AG08395 (cell line): Measurements from ENCODE around the gene ISG20.
"Not testable (repeated sequence)": the region's sequence is repeated elsewhere in the genome, so short reads cannot be mapped to it uniquely, and the experiment has no call there.

Experiments
- DNase-seq: peaks from one replicate; pipeline ENCODE4 v3.0.0; 2012; ENCODE audit warnings: mixed read lengths, low spot score

ISG20 gene

DNA sequence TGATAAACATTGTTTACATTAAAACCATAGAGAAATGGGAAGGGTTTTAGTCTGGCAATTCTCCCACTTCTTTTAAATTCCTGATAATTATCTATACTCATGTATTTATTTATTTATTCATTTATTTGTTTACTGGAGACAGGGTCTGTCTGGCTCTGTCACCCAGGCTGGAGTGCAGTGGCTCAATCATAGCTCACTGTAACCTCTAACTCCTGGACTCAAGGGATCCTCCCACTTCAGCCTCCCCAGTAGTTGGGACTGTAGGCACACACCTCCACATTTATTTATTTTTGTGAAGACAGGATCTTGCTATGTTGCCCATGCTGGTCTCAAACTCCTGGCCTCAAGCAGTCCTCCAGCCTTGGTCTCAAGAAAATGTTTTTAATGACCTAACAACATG is 20.1 kb upstream of the ISG20 start:
- no peak for DNase-seq

DNA sequence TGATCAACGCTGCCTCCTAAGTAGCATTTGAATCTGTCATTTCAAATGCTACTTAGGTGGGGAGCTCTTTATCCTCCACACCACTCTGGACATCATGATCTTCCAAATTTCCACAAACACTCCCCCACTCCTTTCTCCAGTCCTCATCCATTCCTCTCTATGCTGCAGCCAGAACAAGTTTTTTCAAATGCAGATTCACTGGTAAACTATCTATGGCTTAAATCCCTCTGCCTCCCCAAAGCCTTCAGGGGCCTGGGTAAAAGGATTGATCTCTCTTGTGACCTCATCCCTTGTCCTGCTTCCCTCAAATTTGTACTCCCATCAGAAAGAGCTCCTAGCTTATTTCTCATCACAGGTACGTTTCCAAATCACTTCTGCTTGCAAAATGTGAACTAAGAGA is 19.0 kb upstream of the ISG20 start:
- no peak for DNase-seq

DNA sequence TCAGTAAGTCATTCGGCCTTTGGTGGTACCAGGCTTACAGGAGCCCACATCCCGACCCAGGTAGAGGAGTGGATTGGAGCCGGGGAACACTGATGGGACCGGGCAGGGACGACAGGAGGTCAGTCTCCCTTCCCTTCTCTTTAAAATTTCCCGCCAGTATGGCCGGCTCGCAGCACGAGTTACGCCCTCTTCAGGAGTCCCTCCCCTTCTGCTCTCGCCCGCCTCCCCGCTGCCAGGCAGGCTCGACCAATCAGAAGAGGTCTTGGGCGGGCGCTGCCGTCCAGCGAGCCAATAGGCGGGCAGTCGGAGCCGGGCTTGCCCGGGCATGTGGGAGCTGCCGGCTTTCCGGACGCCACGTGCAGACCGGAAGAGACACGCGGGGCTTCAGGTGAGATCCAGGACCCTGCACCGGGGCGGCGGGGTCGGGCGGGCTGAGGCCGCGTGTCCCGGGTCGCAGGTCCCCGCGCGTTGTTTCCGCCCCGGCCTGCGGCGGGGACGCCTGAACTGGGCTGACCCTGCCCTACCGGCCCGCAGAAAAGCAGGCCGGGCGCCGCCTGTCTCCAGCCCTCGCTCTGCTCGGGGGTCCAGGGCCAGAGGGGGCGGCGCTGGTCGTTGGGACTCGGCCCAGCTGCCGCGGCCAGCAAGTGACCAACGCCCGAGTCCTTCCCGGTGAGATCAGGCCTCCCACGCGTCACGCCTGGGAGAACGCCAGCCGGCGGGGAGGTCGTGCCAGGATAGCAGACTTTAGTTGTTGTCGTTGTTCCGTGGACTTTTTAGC is 17.6 kb upstream of the ISG20 start, which contains the start of gene AEN:
TSS of gene AEN (plus strand) at position 346 of the 778 bp plus-strand sequence. CDS start 4,870 bp downstream, outside the sequence.
- peak; percentile 99 for DNase-seq

DNA sequence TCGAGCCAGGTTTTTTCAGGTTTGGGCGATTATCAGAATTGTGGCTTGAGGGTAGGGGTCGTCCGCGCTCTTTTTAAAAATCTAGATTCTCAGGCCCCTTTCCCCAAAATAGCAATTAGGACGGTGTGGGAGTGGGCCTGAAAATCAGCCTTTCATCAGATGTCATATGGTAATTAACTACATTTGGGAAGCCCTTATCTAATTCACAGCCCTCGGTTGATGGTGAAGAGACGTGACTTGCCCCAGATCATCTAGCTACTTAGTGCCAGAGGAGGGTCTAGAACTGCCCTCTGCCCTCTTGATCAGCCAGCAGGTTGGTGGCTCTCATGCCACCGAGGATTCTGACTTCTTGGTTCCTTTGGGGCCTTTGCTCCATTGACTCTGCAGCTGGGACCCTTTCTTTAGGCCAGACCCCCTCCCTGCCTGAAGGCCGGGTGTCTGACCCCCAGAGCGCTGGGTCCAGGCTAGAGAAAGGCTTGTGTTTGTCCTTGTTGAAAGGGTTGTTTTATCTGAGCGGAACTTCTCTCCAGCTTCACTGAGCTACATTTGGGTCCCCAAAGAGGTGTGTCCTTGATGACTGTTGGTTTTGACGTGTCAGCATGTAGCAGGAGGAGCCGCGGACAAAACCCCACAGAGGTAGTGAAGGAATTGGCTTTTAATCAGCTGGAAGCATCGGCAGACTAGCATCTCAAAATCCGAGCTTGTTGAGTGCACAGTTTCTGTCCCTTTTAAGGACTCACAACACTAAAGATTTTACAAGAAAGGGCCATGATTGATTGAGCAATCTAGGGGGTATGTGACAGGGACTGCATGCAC is 16.8 kb upstream of the ISG20 start:
- DNase-seq: peak; percentile 52

DNA sequence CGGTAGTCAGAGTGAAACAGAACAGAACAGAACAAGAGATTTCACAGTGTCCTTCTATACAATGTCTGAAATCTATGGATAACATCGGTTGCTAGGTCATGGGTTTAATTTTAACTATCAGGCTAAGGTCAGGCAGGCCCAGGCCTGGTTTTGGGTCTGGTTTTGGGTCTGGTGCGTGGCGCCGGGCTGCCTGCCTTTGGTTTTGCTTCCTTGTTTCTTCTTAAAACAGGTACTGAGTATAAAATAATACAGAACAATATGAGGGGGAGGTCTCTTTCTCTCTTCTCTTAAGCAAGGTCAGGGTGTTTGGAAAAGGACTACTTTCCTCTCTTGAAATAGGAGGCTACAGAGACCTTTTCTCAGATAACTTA is 16.2 kb upstream of the ISG20 start:
- DNase-seq: no peak

DNA sequence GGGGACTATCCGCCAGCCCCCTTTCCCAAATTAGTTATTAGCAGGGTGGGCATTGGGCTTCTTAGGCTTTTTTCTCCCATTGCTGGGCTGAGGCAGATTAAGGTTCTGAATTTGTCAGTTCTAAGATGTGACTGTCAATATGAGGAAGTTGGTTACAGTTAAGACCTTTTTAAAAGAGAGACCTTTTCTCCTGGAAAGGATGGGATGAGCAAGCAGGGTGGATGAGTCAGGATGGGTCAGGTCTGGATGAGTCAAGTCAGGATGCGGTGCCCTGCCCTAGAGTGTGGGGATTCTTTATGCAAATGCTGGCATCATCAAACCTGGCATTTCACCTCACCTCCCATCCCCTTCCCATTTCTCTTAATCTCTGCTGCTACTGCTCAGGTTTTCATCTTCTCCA is 15.8 kb upstream of the ISG20 start:
- peak; percentile 91 for DNase-seq

DNA sequence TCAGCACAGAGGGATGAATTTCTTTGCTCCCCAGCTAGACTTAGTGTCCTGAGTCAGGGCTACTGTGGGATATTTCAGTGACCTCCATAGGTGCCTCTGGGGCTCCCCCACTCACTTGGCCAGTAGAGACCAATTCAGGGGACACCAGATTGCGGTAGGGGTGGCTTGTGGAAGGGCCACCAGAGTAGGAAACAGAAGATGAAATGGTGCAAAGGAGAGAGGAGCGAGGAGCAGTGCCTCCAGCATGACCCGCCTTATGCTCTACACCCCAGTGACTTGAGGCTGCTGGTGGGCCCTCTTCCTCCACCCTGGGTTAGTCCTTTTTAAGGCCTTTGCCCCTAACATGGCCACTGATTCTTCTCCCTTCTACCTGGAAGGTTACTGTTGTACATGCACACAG is 15.2 kb upstream of the ISG20 start:
- DNase-seq: no peak

DNA sequence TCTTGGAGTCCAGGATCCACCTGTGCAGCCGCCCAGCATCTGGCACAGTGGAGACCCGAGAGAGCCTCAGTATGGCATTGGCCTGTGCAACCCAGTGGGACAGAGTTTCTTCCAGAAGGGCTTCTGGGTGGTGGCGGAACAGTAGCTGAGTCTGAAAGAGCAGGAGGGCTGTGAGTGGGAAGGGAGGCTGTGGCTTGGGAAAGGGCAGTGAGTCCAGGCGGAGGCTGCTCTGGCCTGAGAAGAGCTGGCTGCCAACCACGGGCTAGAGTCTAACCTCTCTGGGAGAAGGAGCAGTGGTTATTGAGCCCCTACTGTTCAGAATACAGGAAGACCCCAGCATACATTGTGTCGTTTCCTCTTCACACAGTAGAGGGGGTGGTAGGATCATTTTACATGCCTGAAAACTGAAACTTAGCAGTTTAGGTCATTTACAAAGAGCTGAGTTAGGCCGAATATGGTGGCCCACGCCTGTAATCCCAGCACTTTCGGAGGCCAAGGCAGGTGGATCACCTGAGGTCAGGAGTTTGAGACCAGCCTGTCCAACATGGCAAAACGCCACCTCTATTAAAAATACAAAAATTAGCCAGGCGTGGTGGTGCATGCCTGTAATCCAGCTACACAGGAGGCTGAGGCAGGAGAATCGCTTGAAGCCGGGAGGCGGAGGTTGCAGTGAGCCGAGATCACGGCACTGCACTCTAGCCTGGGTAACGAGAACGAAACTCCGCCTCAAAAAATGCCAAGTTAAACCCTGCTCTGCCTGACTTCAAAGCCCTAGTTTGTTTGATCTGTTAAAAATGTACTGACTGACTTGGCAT is 14.5 kb upstream of the ISG20 start:
- DNase-seq: peak; percentile 39

DNA sequence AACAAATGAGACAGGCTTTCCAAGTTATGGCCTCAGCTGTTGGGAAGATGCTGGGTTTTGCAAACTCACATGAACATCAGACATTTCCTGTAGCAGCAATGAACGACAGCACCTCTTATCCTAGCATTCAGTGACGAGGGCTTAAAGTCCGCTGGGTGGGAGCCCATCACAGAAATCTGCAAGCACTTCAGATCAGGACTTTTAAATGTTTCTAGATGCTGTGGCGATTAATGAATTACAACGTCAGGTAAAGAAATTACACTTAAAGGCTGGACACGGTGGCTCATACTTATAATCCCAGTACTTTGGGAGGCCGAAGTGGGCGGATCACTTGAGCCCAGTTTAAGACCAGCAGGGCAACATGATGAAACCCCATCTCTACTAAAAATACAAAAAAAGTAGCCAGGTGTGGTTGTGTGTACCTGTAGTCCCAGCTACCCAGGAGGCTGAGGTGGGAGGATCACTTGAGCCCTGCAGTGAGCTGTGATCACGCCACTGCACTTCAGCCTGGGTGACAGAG is 13.8 kb upstream of the ISG20 start:
- no peak for DNase-seq

DNA sequence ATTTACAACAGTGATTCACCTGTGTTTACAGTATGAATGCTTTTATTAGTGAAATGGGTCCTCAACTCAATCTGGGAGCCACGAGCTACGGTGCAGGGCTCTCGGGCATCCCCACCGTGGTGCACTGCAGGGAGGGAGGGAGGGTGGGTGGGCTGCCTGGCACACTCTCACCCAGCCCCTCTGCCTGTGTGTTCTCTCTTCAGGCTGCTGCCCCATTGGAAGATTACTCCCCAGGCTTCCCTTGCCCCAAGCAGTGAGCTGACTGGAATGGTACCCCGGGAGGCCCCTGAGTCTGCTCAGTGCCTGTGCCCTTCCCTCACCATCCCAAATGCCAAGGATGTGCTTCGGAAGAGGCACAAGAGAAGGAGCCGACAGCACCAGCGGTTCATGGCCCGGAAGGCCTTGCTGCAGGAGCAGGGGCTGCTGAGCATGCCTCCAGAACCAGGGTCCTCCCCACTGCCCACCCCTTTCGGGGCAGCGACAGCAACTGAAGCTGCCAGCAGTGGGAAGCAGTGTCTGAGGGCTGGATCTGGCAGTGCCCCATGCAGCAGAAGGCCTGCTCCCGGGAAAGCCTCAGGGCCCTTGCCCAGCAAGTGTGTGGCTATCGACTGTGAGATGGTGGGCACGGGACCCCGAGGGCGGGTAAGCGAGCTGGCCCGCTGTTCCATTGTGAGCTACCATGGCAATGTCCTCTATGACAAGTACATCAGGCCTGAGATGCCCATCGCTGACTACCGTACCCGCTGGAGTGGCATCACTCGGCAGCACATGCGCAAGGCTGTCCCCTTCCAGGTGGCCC is 12.7 kb upstream of the ISG20 start:
- no peak for DNase-seq

DNA sequence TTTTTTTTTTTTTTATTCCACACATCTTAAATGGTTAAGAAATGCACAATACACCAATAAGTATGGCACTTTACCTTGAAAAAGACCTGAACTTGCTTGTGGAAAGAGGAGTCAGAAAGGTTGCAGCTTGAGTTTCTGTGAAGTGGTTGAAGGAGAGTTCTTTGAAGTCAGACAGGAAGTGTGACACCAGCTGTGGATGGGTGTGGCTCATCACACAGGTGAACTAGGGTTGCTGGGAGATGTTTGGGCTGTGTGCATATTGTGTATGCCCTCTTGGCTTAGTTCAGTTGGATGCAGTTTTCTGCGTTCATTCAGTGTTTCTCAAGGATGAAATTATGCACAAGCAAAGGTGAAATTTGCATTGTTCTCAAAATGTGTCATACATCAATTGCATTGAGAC is 11.4 kb upstream of the ISG20 start:
- DNase-seq: no peak

DNA sequence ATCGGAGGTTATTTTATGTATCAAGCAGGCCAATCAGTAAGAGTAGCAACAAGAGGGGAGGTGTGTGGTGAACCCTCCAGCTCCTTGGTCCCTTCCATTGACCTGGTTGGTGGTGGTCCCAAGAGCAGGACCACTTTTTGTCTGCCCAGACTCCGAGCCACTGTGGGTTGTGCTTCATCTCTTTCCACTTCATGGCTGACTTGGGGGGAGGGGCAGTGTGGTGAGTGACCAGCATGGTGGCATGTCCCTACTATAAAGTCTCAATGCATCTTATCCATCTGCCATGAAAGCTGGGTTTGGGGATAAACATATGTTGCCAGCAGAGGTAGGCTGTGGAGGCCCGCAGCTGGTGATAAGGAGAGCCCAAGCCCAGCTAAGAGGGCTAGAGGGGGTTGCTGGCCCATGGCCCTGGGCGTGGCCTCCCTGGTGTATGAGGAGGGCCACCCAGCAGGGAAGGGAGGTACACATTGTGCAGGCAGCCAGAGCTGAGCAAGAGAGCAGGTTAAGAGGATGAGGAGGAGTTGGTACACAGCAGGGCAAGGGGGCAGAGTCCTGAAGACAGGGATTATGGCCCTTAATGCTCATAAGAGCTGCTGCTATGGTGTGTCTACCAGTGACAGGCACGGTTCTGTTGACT is 10.7 kb upstream of the ISG20 start:
- no peak for DNase-seq

DNA sequence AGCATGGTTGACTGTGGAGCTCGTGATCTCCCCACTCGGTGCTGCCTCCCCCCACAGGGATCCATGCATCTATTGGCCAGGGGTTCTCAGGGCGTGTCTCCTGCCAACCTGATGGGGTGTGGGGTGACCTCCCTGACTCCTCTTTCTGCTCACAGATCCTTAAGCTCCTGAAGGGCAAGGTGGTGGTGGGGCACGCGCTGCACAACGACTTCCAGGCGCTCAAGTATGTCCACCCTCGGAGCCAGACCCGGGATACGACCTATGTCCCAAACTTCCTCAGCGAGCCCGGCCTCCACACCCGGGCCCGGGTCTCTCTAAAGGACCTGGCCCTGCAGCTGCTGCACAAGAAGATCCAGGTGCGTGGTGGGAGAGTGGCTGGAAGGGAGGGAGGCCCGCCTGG is 9.7 kb upstream of the ISG20 start:
- no peak for DNase-seq

DNA sequence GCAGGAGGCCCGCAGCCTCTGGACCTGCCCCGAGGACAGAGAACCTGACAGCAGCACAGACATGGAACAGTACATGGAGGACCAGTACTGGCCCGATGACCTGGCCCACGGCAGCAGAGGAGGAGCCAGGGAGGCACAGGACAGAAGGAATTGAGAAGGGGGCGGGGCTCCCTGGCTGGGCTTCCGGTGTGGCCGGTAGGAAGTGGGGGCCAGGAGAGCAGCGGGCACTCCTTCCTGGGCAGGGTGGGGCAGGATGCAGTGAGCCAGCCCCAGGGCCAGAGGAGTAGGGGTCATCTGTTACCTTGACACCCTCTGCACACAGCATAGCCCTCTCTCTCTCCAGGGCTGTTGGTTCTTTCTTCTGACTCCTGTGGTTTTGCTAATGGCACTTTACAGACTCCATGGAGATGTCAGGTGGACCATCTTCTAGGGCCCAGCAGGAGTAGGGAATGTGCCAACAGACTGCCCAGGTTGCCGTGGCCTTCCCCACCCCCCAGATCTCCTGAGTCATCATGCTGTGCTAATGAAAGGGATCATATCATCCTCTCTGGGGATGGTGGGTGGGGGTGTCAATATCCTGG is 8.6 kb upstream of the ISG20 start:
- DNase-seq: no peak

DNA sequence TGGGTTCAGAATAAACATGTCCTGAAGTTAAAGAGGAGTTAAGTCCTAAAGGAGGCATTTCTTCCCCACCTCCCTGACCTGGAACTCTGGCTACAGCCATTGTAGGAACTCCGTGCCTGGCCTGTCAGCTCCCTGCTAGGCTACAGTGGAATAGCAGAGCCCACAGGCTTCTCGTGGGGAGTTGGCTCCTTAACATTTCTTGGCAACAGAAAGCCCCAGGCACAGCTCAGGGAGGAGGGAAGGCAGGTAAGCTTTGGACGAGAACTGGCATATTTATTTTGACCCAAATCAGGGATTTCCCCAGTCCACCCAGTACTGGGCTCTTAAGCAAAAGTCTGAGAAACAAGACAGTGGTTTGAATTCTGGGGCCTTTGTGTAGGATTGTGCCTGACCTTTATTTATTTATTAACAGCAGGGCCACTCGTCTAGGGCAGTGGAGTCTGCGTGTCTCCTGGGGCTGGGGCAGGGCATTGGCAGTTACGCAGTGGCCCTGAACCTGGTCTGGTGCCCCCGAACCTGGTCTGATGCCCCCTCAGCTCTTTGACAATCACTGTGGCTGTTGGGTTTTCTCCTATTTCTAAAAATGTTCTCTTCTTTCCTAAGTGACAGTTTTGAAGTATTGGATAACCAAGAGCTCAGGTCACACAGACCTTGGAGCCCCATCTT is 7.9 kb upstream of the ISG20 start:
- no peak for DNase-seq

DNA sequence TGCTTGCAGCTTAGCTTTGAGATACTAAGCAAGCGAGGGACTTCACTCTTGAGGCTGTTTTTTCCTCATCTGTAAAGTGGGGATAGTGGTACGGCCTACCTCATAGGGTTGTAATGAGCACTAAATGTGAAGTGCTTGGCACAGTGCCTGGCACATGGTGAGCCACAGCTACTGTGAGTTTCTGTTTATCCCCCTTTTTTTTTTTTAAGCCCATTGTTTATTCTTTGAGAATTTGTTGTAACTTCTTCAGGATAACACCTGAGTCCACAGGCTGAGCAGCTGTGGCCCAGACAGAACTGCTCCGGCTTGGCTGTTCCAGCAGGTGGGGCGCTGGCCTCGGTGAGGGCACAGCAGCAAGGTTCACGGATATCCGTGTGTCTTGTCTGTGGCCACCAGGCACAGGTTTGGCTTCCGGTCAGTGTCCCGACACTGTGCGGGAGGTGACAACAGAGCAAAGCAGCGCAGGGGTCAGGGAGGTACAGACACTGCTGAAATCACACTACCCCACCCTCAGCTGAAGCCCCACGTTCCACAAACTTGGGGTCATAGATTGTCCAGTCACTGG is 7.3 kb upstream of the ISG20 start:
- no peak for DNase-seq

DNA sequence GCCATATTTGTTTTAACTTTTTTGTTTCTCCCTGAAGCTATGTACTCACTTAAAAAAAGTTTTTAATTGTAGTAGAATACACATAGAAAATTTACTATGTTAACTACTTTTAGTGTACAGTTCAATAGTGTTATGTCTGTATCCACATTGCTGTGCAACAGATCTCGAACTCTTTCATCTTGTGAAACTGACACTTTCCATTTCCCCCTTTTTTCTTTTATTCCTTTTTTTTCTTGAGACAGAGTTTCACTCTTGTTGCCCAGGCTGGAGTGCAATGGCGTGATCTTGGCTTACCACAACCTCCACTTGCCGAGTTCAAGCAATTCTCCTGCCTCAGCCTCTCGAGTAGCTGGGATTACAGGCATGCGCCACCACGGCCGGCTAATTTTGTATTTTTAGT is 6.0 kb upstream of the ISG20 start:
- not testable (repeated sequence) for DNase-seq

DNA sequence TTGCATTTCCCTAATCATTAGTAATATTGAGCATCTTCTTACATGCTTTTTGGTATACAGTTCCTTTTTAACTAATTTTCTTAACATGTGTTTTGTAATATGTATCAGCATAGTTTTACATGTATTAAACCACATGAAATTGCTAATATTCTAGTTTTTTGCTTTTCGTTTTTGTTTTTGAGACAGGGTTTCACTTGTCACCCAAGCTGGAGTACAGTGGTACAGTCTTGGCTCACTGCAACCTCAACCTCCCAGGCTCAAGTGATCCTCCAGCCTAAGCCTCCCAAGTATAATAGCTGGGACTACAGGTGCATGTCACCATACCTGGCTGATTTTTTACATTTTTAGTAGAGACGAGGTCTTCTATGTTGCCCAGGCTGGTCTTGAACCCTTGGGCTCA is 4.4 kb upstream of the ISG20 start:
- DNase-seq: no peak

DNA sequence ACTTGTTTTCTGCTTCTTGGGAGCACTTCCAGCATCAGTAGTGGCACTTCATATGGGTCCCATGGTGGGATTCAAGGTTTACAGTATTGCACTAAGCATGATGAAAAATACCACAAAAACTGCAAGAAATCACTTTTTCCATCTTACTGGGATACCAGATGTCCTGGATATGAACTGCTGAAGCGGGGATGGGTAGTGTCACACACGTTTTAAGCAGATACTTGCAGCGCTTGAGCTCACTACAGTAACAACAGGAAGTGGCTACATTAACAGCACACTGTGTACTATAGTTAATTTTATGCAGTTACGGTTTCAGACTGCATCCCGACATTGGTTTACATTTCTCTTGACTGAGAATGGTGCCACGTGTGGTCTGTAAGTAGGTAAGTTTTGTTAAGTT is 3.5 kb upstream of the ISG20 start:
- DNase-seq: no peak

DNA sequence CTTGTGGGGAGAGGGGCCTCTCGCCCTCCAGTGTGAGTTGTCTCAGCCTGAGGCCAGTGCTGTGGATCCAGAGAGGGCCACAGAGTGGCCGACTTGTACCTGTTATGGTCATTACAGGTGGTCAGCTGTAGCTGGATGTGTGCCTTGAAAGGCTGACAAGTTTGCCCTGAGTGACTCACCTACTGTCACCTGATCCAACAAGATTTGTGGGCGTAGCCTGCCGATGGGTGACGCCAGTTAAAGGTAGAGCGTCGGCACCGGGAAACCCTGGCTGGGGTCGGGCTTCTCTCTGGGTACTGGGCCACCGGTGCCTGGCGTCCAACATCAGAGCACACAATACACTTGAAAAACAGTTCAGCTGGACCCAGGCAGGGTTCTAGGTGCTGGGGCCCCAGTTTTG is 2.8 kb upstream of the ISG20 start:
- no peak for DNase-seq
